GM23338 (cell line): ENCODE data around the gene FAM168A.

Experiments
- EZH2 ChIP-seq: fragments of 200-600 bp; sonication (generic); IDR thresholded peaks from one replicate; pipeline ENCODE4 v1.8.0; 2017; ENCODE audit warnings: antibody characterized with exemption, mild to moderate bottlenecking, low read depth; ENCODE audit not compliant: unreplicated experiment
- EZH2phosphoT487 ChIP-seq: fragments of 200-600 bp; sonication (generic); IDR thresholded peaks from one replicate; pipeline ENCODE4 v1.8.1; 2018; ENCODE audit warnings: antibody characterized with exemption; ENCODE audit not compliant: unreplicated experiment
- POLR2AphosphoS5 ChIP-seq: IDR thresholded peaks from 2 replicates; pipeline ENCODE4 v1.6.1; 2016; ENCODE audit warnings: antibody characterized with exemption, low read depth
- TF ChIP-seq, protein P1 (sequence below), 2 experiments: fragments of 200-600 bp in 1 of 2; sonication (generic) in 1 of 2; conservative IDR thresholded peaks; 2 replicates each; pipeline versions ENCODE4 v1.5.1 to v1.6.1; 2016 to 2017; ENCODE audit warnings: antibody characterized with exemption in 2 of 2, low read depth in 2 of 2, mild to moderate bottlenecking in 2 of 2, moderate library complexity in 1 of 2

DNA sequence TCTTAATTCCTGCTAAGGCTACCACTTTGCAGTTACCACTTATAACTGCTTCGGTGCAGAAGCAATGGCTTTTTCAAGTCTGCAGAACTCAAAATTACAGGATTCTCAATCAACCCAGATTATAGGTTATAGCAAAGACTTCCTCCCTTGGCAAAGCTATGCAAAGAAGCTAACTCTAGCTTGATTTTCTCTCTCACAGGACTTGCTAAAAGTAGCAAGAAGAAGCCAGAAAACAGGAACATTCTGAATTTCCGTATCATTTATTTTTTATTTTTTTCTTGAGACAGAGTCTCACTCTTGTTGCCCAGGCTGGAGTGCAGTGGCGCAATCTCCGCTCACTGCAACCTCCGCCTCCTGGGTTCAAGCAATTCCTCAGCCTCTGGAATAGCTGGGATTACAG, 37.8 kb upstream of the FAM168A start:
- TF ChIP-seq EZH2, result no peak
- TF ChIP-seq, protein P1, sequence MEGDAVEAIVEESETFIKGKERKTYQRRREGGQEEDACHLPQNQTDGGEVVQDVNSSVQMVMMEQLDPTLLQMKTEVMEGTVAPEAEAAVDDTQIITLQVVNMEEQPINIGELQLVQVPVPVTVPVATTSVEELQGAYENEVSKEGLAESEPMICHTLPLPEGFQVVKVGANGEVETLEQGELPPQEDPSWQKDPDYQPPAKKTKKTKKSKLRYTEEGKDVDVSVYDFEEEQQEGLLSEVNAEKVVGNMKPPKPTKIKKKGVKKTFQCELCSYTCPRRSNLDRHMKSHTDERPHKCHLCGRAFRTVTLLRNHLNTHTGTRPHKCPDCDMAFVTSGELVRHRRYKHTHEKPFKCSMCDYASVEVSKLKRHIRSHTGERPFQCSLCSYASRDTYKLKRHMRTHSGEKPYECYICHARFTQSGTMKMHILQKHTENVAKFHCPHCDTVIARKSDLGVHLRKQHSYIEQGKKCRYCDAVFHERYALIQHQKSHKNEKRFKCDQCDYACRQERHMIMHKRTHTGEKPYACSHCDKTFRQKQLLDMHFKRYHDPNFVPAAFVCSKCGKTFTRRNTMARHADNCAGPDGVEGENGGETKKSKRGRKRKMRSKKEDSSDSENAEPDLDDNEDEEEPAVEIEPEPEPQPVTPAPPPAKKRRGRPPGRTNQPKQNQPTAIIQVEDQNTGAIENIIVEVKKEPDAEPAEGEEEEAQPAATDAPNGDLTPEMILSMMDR (conservative IDR thresholded peaks at IDR 0.05; ENCODE audit: low read depth in 2 of 2), result no peak
- no peak for TF ChIP-seq POLR2AphosphoS5
- no peak for TF ChIP-seq EZH2phosphoT487
